Natural killer cell (primary cell): ENCODE results near the gene IGF1R. TPM values are rescaled to one million over a fixed set of nuclear protein-coding genes. Genes with fewer than 3 reads are reported as not detected.

Source experiments
- ATAC-seq, 3 donors: fragments of 150-1000 bp in 2 of 3; fragments of 200-7000 bp in 1 of 3; cut with Tn5 transposase; 1 replicate in 1 of 3; 2 replicates in 2 of 3; pipeline ENCODE4 v1.10.0; 2021; ENCODE audit warnings: mild to moderate bottlenecking in 2 of 3, moderate library complexity in 2 of 3
- DNase-seq, 2 donors: peaks; one replicate each; pipeline versions ENCODE4 v3.0.0 to v3.0.0-alpha.2; 2013 to 2021; ENCODE audit warnings: mixed read lengths in 1 of 2
- H3K27ac ChIP-seq: one replicate; pipeline ENCODE4 v1.5.1; 2013; ENCODE audit warnings: mild to moderate bottlenecking, low read length
- H3K27me3 ChIP-seq: one replicate; pipeline ENCODE4 v1.6.1; 2013; ENCODE audit warnings: low read length; ENCODE audit not compliant: control insufficient read depth, insufficient read depth
- H3K36me3 ChIP-seq: one replicate; pipeline ENCODE4 v1.6.1; 2013; ENCODE audit warnings: low read length; ENCODE audit not compliant: control insufficient read depth, insufficient read depth
- H3K4me1 ChIP-seq: one replicate; pipeline ENCODE4 v1.6.1; 2013; ENCODE audit warnings: low read length; ENCODE audit not compliant: control insufficient read depth, insufficient read depth
- H3K4me3 ChIP-seq: one replicate; pipeline ENCODE4 v1.5.1; 2013; ENCODE audit warnings: low read length
- H3K9me3 ChIP-seq: one replicate; pipeline ENCODE4 v1.6.1; 2013; ENCODE audit warnings: low read length; ENCODE audit not compliant: control insufficient read depth, insufficient read depth
- H3K27ac Mint-ChIP-seq, 2 donors: one replicate each; pipeline ENCODE4 v1.8.0; 2022; ENCODE audit warnings: mild to moderate bottlenecking in 2 of 2, mixed read lengths in 2 of 2, moderate library complexity in 1 of 2
- H3K27me3 Mint-ChIP-seq, 2 donors: one replicate each; pipeline ENCODE4 v1.8.0; 2022; ENCODE audit warnings: low read depth in 2 of 2, mixed read lengths in 2 of 2
- H3K36me3 Mint-ChIP-seq: one replicate; pipeline ENCODE4 v1.8.0; 2022; ENCODE audit warnings: mixed read lengths
- H3K4me1 Mint-ChIP-seq, 2 donors: one replicate each; pipeline ENCODE4 v1.8.0; 2022; ENCODE audit warnings: mixed read lengths in 2 of 2
- H3K4me3 Mint-ChIP-seq: one replicate; pipeline ENCODE4 v1.8.0; 2022; ENCODE audit warnings: mild to moderate bottlenecking, moderate library complexity, mixed read lengths
- H3K9me3 Mint-ChIP-seq, 2 donors: one replicate each; pipeline ENCODE4 v1.8.0; 2022; ENCODE audit warnings: mixed read lengths in 2 of 2
- CTCF ChIP-seq: fragments of 200-600 bp; IDR thresholded peaks from one replicate; pipeline ENCODE4 v1.8.0; 2022; ENCODE audit warnings: antibody characterized with exemption
- WGBS: methylation state at CpG from one replicate; pipeline ENCODE4 v1.1.7; 2013; ENCODE audit warnings: missing lambda C conversion rate; ENCODE audit not compliant: insufficient coverage; 5-methylcytosine and 5-hydroxymethylcytosine counted together
- intact Hi-C: fragments of 100-400 bp; cut with micrococcal nuclease; formaldehyde crosslinking; loops from one replicate; pipeline ENCODE4 v1.14.2; 2022
- total RNA-seq, 4 donors: library from RNA; stranded (reverse); fragments of 120-200 nt in 1 of 4; gene quantifications; one replicate each; pipeline versions ENCODE4 v1.2.3 to v1.2.4, GENCODE V29; 2013 to 2022

Gene IGF1R
- total RNA-seq, 3 donors from 2014 or later (not counting 1 experiment from before 2014, with no cell fraction given), result 47.3 to 50.7 (median 49.0) TPM

GRCh38 chr15:98727115-98728040, 79.0 kb downstream of the IGF1R start:
- Histone ChIP-seq H3K36me3 (no peaks in the 10 kb centered on the region), H3K4me1 (peaks cover 8% of the 10 kb centered on the region), H3K9me3 (no peaks in the 10 kb centered on the region), H3K27me3 (no peaks in the 10 kb centered on the region), H3K27ac (no peak overlapping the region), H3K4me3 (no peak overlapping the region)
- intact Hi-C loops, result no loop called here
- ATAC-seq, result no peak
- no peak for TF ChIP-seq CTCF
- Mint-ChIP-seq H3K27ac (no peak overlapping the region), H3K4me1 (peaks cover 23 to 37% of the 10 kb centered on the region in 2 donors), H3K4me3 (no peak overlapping the region), H3K9me3 (no peaks in the 10 kb centered on the region), H3K27me3 (no peaks in the 10 kb centered on the region), H3K36me3 (no peaks in the 10 kb centered on the region)
- DNase-seq, result no peak
- 85% methylated on average over 18 of the region's 20 CpGs for WGBS

DNA sequence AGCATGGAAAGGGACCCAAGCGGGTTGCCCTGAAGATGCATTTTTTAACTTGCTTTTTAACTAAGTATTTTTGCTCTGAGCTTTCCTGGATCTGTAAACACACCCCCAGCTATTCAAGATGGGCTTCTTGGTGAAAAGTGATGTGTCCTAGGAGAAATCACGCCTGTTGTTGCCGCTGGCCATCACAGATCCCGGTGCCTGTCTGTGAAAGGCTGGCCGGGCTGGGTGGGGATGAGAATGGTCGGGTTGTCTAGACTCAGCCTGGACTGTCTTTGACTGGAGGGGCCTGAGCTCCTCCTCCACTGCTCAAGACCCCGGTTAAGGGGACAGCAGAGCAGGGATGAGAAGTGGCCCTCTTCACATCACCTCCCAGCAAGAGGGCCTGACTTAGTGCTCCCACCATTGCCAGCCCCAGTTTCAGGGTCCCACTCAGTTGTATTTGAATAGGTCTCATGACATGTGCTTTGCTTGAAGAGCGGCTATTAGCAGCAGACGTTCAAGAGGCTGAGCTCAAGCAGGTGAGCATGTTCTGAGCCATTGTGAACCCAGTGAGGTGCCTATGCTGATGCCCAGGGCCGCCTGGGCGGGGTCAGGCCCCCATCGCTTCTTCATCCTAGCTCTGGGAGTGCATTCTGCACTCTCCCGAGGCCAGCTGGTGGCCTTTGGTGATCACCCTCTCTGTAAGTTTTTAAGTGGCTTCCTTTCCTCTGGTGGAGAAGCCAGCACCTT, 79.9 kb downstream of the IGF1R start:
- H3K27me3 Mint-ChIP-seq, result no peaks in the 10 kb centered on the region
- H3K4me1 Mint-ChIP-seq, result peaks cover 16 to 32% of the 10 kb centered on the region in 2 donors
- H3K27me3 ChIP-seq, result no peaks in the 10 kb centered on the region
- H3K9me3 ChIP-seq, result no peaks in the 10 kb centered on the region
- H3K4me3 Mint-ChIP-seq, result no peak overlapping the region
- no peaks in the 10 kb centered on the region for H3K36me3 Mint-ChIP-seq
- ATAC-seq (no peak), DNase-seq (no peak)
- H3K4me1 ChIP-seq, result peaks cover 8% of the 10 kb centered on the region
- H3K27ac ChIP-seq, result no peak overlapping the region
- no peaks in the 10 kb centered on the region for H3K9me3 Mint-ChIP-seq
- no peak for TF ChIP-seq CTCF
- H3K36me3 ChIP-seq, result no peaks in the 10 kb centered on the region
- 89% methylated on average over 13 of the region's 13 CpGs for WGBS
- no peak overlapping the region for H3K4me3 ChIP-seq
- peak overlapping the region in 1 of 2 donors; percentile 35 for H3K27ac Mint-ChIP-seq
- intact Hi-C loops, result no loop called here

- no peaks in the 10 kb centered on the region for H3K27me3 ChIP-seq
- ATAC-seq (no peak), DNase-seq (no peak)
- Mint-ChIP-seq H3K4me3 (no peak overlapping the region), H3K9me3 (no peaks in the 10 kb centered on the region), H3K27me3 (no peaks in the 10 kb centered on the region), H3K36me3 (no peaks in the 10 kb centered on the region), H3K27ac (peak overlapping the region in 1 of 2 donors; percentile 35), H3K4me1 (peaks cover 16 to 32% of the 10 kb centered on the region in 2 donors)
- H3K36me3 ChIP-seq, result no peaks in the 10 kb centered on the region
- no peak overlapping the region for H3K4me3 ChIP-seq
- 56% methylated on average over 2 of the region's 2 CpGs for WGBS
- intact Hi-C loops, result no loop called here
- H3K27ac ChIP-seq, result no peak overlapping the region
- no peaks in the 10 kb centered on the region for H3K9me3 ChIP-seq
- no peak for TF ChIP-seq CTCF
- peaks cover 8% of the 10 kb centered on the region for H3K4me1 ChIP-seq
Observed at GRCh38 chr15:98728811-98729160, 80.4 kb downstream of the IGF1R start.
